ENCODE data around the gene RSBN1.
"Not testable (repeated sequence)": the region's sequence is repeated elsewhere in the genome, so short reads cannot be mapped to it uniquely, and the experiment has no call there.

Gene RSBN1

DNA sequence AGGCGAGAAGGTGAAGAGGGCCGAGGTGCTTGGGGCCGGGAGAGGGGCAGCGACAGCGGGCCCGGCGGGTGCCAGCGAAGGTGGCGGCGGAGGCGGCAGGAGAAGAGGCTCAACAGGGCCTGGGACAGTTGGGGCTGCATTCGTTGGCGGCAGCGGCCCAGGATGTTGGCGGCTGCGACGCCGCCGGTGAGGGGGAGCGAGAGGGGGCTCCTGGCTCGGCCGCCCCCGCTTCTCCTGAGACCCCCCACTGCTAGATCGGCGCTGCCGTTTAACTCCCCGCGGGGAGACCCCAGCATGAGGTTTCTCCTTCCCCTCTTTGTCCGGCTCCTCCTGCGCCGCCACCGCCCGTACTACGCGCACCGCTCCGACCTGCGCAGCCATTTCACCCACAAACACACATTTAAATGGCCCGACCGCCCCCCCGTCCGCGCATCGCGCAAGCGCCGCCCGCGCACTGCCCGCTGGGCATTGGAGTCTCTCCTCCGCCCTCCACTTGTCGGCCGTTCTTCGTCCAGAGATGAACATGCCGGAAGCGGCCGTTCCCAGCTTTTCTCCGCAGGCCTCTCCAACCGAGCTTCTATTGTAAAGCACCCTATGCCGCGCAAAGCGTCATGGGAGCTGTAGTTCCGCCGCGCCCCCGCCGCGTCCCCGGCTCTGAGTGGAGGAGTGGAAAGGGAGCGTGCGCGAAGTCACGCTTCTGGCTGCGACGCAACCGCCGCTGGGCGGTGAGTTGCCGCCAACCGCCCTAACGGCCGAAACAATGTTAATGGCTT lies at the start of gene RSBN1:
Gene RSBN1, minus strand, starts transcription at position 589 of the 773 bp plus-strand sequence. Its CDS starts 64 bp downstream, at position 525.
- peak; percentile 99 for DNase-seq (ENCODE audit: low spot score)

DNA sequence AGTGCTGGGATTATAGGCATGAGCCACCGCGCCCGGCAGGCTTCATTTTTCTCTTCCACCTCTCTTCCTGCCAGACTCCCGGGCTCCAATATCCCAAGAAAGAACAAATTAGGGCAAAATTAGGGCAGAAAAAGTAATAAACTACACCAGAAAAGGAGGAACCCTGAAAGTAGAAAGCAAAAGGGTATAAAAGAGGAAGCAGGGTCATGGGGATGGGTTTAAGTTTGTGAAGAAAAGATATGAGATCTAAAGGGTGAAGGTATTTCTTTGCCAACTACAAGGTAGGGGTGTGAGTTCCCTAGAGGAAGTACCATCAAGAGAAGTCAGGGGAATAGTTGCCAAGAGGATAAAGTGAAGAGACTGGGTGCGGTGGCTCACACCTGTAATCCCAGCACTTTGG lies 49.4 kb upstream of the RSBN1 start:
- DNase-seq (ENCODE audit: low spot score) = no peak

DNA sequence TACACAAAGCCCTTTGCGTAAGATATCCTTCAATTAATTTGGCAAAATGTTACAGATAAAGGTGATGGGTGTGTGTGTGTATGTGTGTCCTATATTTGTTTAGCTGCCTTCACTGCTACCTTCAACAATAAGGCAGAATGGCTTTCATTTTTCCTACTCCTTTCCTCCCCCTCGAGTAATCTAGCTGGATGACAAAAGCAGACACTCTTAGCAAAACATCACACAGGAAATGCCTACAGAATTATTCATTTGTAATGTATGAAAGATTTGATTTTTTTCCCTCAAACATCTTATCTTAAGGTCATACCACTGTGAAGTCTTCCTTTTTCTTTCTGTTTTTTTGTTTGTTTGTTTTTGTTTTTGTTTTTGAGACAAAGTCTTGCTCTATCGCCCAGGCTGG lies 48.6 kb upstream of the RSBN1 start:
- no peak for DNase-seq (ENCODE audit: low spot score)

DNA sequence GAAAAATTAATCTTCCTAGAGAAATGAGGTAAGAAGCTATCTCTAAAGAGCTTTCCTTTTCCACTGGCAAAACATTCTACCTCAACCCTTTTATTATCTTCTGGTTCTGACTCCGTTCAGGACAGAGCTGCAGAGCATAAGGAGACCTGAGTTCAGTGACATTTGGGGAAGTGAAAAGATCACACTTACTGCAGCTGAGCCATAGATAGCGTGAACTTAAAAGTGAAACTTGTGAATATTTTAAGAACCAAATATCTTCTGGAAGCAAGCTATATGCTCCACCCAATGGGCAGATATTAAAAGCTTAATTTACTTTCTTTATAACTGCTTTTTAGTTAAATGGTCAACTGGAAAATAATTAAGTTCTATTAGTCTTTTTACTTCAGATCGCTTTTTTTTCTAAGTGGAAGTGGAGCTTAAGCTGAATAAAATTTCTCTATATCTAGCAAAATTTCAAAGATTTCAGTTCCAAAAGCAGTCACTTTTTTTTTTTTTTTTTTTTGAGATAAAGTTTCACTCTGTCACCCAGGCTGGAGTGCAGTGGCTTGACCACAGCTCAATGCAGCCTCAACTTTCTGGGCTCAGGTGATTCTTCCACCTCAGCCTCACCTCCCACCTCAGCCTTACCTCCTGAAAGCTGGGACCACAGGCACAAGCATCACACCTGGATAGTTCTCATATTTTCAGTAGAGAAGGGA lies 47.4 kb upstream of the RSBN1 start:
- DNase-seq (ENCODE audit: low spot score) = no peak

GRCh38 chr1:113858982-113859381 lies 46.7 kb upstream of the RSBN1 start:
- DNase-seq (ENCODE audit: low spot score) = no peak

GRCh38 chr1:113858418-113858817 lies 46.1 kb upstream of the RSBN1 start:
- no peak for DNase-seq (ENCODE audit: low spot score)

- DNase-seq (ENCODE audit: low spot score) = no peak
Observed at GRCh38 chr1:113857776-113858175, 45.5 kb upstream of the RSBN1 start.

DNA sequence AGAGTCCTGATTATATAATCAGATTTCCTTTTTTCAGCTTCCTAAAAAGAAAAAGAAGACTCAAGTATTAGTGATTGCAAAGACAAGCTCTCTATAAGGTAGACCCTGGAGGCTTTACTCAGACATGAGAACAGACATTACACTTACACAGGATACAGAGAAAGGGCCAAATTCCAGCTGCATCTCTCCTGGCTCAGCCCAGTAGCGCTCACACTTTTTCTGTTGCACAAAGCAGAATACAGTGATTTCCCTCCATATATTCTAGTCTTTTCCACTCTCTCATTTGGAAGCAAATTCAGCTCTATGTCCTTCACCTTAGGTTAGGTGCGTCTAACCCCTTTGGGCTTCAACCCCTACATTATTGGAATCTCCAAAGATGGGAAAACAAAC lies 44.1 kb upstream of the RSBN1 start:
- no peak for DNase-seq (ENCODE audit: low spot score)

DNA sequence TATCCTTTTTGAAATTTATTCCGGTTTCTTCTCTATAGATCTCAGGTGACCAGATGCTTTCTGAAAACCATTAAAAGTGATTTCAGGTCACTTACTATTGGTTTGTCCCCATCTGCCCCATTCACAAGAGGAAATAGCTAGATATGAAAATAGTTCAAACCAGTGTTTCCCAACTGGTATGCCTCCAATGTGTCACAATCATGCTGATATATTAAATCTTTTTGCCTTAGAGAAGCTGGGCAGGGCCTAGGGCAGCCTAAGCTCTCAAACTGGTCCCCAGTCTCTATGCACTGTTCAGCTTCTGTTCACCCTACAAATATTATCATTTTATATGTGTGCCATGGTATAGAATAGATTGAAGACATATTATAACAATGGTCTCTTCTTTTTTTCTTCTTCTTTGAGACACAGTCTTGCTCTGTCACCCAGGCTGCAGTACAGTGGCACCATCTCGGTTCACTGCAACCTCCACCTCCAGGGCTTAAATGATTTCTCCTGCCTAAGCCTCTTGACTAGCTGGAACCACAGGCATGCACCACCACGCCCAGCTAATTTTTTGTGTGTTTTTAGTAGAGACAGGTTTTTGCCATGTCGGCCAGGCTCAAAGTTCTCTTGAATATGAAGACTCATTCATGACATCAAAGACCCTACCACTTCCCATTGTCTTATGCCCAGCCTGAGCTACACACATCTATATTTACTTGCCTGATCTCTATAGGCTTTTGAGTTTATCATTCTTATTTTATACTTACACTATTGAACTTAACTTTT lies 43.5 kb upstream of the RSBN1 start:
- no peak for DNase-seq (ENCODE audit: low spot score)

- no peak for DNase-seq (ENCODE audit: low spot score)
Observed at GRCh38 chr1:113854234-113854633, 42.0 kb upstream of the RSBN1 start.

GRCh38 chr1:113852694-113853093 lies 40.4 kb upstream of the RSBN1 start:
- DNase-seq (ENCODE audit: low spot score) = not testable (repeated sequence)

DNA sequence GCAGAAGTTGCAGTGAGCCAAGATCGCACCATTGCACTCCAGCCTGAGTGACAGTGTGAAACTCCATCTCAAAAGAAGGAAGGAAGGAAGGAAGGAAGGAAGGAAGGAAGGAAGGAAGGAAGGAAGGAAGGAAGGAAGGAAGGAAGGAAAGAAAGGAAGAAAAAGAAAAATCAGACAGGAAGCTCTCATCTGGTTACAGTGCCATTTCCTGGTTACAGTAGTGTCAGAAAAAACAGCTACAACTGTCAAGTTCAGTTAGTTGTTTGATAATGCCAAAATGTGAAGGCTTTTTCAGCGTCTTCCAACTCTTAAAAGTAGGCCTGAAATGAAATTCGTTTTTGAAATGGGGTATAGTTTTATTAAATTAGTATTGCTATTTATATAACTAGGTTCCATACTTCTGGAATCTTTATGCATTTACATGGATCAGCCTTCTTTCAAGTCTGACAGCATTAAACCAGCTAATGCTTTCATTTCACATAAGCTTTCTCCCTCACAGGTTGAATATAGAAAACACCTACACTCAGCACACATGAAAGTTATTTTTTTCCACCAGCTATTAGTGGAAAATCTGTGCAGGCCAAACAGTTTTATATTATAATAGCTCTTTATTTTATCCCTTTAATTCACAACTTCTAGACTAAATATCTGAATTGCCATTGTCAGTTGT lies 38.0 kb upstream of the RSBN1 start:
- DNase-seq (ENCODE audit: low spot score) = no peak

DNA sequence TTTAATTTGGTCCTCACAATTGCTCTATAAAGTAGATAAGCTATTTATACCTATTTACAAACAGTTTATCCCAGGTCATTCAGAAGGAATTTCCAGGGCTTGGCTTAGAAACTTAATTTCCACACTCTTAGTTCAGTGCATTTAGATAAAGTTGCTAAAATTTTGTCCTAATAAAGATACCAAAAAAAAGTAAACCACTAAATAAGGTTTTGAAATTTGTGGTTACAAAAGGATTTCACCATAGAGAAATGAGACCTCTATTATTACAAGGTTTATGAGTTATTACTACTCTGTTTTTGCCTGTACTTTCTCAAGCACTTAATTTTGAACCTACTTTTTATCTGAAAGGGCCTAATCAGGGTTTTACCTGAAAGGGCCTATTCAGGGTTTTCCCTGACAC lies 36.8 kb upstream of the RSBN1 start:
- DNase-seq (ENCODE audit: low spot score) = no peak

DNA sequence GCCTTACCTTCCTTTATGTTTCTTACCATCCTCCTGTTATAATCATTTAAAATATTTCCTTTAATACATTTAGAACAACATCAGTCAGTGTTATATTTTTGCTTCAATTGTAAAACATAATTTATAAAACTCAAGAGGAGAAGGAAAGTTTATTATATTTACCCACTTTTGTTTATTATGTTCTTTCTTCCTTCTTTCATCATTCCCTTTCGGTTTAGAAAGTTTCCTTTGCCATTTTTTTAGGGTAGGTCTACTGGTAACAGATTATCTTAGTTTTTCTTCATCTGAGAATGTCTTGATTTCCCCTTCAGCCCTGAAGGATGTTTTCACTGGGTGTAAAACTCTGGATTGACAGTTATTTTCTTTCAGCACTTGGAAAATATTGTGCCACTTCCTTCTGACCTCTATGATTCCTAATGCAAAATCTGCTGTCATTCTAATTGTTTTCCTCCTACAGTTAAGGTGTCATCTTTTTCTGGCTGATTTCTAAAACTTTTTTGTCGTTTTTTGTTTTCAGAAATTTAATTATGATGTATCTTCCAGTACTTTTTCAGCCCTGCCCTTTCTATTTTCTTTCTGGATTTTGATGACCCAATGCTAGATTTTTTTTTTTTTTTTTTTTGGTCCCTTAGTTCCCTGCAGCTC lies 34.2 kb upstream of the RSBN1 start:
- DNase-seq (ENCODE audit: low spot score) = no peak

DNA sequence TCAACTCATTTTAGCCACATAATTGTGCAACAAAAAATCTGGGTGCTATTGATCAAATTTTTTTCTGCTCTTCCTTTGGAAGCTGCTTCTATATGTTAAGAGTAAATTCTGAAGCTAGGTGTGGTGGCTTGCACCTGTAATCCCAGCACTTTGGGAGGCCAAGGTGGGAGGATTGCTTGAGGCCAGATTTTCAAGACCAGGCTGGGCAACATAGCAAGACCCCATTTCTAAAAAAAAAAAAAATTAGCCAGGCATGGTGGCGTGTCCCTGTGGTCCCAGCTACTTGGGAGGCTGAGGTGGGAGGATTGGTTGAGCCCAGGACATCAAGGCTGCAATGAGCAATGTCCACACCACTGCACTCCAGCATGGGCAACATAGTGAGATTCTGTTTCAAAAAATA lies 24.3 kb upstream of the RSBN1 start:
- no peak for DNase-seq (ENCODE audit: low spot score)

DNA sequence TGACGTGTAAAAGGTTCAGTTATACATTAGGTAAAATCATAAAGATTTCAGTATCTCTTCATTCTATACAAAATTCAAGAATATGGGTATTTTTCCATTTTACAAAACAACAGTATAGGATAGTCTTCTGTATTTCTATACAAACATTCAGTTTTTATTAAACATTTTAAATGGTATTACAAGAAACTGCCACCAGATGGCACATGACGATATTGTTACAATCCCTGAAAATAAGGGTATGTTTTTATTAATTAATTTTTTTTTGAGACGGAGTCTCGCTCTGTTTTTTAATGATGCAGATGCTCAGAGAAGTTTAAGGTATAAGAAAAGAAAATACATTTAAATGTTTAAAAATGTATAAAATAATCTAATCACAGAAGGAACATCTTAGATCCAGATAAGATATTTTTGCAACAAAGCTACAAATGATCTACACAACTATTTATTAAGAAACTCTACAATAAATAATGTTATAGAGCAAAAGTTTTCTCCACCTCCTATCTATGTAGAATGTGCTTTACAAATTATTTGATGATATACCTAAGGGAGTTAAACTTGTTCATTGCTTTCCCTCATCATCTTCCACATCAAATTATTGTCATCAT lies 23.5 kb upstream of the RSBN1 start:
- DNase-seq (ENCODE audit: low spot score) = peak; percentile 42

- DNase-seq (ENCODE audit: low spot score) = no peak
Observed at GRCh38 chr1:113834716-113835115, 22.4 kb upstream of the RSBN1 start.

DNA sequence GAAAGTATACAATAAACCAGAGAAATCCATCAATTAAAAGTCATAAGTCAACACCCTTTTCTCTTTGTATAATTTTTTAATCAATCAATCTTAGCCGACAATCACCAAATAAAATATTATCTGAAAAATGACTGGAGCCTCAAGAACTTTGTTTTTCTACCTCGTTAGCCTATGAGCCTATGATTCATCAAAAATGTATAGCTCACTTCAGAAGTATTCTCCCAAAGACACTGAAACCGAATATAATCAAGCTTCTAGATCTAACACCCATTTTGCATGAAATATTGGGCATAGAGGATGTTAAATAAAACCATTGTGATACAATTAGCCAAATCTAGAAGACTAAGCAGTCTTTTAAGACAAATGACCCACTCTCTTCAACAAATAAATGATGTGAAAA lies 17.8 kb upstream of the RSBN1 start:
- no peak for DNase-seq (ENCODE audit: low spot score)

- DNase-seq (ENCODE audit: low spot score) = no peak
Observed at GRCh38 chr1:113821916-113822315, 9.6 kb upstream of the RSBN1 start.

DNA sequence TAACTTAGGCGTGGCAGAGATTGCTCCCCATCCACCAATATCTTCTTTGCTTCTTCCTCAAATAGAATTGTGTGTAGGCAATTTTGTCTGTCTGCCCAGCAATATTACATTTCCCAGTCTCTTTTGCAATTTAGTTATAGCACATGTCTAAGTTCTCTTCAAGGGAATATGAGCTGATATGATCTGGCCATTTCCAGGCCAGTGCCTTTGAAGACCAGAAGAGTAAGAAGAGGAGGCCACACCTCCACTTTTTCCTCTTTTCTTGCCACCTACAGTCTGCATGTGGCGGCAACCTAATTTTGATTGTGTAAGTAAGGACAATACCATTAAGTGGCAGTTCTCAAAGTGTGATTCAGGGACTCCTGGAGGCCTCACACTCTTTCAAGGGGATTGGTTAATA lies 6.3 kb upstream of the RSBN1 start:
- DNase-seq (ENCODE audit: low spot score) = no peak

- no peak for DNase-seq (ENCODE audit: low spot score)
Observed at GRCh38 chr1:113813218-113813617, 942 bp upstream of the RSBN1 start.

Measured in activated CD4-positive, alpha-beta T cell treated with anti-CD3 and anti-CD28 coated beads, Interleukin-2, Interleukin-4, amounts not matched to agents 100 ng/mL and 50 ng/mL, durations not matched to agents 16 hours and 8 hours (primary cell).